Hematopoietic multipotent progenitor cell treated with erythropoietin and hydrocortisone succinate and interleukin-3 and kit ligand, for 15 days (in vitro differentiated cells): ENCODE data around the gene TRNAU1AP.
A peak's percentile ranks its signal among the peaks of the same experiment; 100 is the strongest.
"Not testable (repeated sequence)": the region's sequence is repeated elsewhere in the genome, so short reads cannot be mapped to it uniquely, and the experiment has no call there.

Source experiments
- DNase-seq: peaks from one replicate; pipeline ENCODE4 v3.0.0-alpha.2; 2015; ENCODE audit warnings: low spot score

The TRNAU1AP gene

GRCh38 chr1:28577738-28578536 is 25.1 kb downstream of the TRNAU1AP start:
- DNase-seq, result no peak

GRCh38 chr1:28578696-28579218 is 25.9 kb downstream of the TRNAU1AP start:
- DNase-seq, result no peak

GRCh38 chr1:28579401-28579800 is 26.5 kb downstream of the TRNAU1AP start:
- DNase-seq, result no peak

- peak; percentile 50 for DNase-seq
These were observed 28.0 kb downstream of the TRNAU1AP start for GRCh38 chr1:28580722-28581530.

- DNase-seq, result peak; percentile 93
These were observed 28.8 kb downstream of the TRNAU1AP start for GRCh38 chr1:28581531-28582247.

- no peak for DNase-seq
These were observed 29.3 kb downstream of the TRNAU1AP start for GRCh38 chr1:28582248-28582615.

GRCh38 chr1:28586585-28587391 is 33.9 kb downstream of the TRNAU1AP start:
- DNase-seq, result not testable (repeated sequence)

GRCh38 chr1:28591708-28592320 is 38.9 kb downstream of the TRNAU1AP start, which contains the start of gene RAB42:
RAB42 (plus strand) TSS chr1:28592265; CDS start chr1:28592512, 247 bp downstream.
- no peak for DNase-seq

GRCh38 chr1:28592321-28593071 is 39.6 kb downstream of the TRNAU1AP start:
- no peak for DNase-seq

- not testable (repeated sequence) for DNase-seq
These were observed 41.1 kb downstream of the TRNAU1AP start for GRCh38 chr1:28593988-28594356.

GRCh38 chr1:28594686-28595411 is 42.0 kb downstream of the TRNAU1AP start:
- DNase-seq, result not testable (repeated sequence)

GRCh38 chr1:28595412-28596191 is 42.7 kb downstream of the TRNAU1AP start:
- no peak for DNase-seq

GRCh38 chr1:28596276-28596675 is 43.4 kb downstream of the TRNAU1AP start:
- DNase-seq, result not testable (repeated sequence)

- DNase-seq, result no peak
These were observed 48.8 kb downstream of the TRNAU1AP start for GRCh38 chr1:28601696-28602095.

- peak; percentile 66 for DNase-seq
These were observed 49.9 kb downstream of the TRNAU1AP start for GRCh38 chr1:28602536-28603439.

- DNase-seq, result no peak
These were observed 51.5 kb downstream of the TRNAU1AP start for GRCh38 chr1:28604411-28604810.

GRCh38 chr1:28604962-28605361 is 52.1 kb downstream of the TRNAU1AP start:
- no peak for DNase-seq

- no peak for DNase-seq
These were observed 53.9 kb downstream of the TRNAU1AP start for GRCh38 chr1:28606771-28607170.
